ENCODE data around the gene DNMT3A. TPM values are rescaled to one million over a fixed set of nuclear protein-coding genes. Genes with fewer than 3 reads are reported as not detected.
A peak's percentile ranks its signal among the peaks of the same experiment; 100 is the strongest.

DNMT3A gene
- total and polyA plus RNA-seq, 2 of the 8 experiments (the other 6 are each of a cell fraction or from before 2014, with no cell fraction given): 33.6 to 178 TPM

DNA sequence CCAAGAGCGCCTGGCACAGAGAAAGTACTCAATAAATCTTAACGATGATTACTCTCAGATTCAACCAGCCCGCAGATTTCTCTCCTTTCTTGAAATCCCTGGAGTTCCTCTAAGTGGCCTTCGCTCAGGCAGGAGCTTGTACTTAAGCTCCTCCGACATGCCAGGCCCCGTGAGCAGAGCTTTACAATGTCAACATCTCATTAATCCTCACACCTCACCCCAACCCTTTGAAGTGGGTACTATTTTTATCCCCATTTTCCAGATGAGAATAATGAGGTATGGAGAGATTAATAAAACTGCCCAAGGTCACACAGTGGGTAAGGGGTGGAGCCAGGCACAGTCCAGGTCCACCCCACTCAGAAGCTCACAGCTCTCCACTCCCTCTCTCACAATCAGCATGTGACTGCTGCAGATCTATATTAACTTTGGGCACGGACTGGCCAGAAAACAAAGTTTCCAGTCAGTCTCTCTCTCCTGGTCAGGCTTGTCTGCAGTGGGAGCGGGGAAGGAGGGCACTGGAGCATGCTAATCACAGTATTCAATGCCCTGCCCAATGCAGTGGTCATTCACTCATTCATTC is 18.0 kb downstream of the DNMT3A start:
- 89% methylated on average over 8 of the region's 8 CpGs; no CpG with 5 or more reads in 1 of the 2 experiments for WGBS, 2 experiments (ENCODE audit: extremely low coverage in 1 of 2, insufficient coverage in 1 of 2, insufficient read length in 1 of 2, insufficient replicate concordance in 2 of 2, low coverage in 1 of 2, low lambda C conversion rate in 2 of 2, missing lambda C conversion rate in 1 of 2)
- Histone ChIP-seq H2AK5ac (ENCODE audit: low read depth, low read length) (no peak overlapping the region), H3K23me2 (ENCODE audit: low read depth, low read length) (no peaks in the 10 kb centered on the region), H3K4me3 (ENCODE audit: extremely low read depth in 1 of 4, insufficient read depth in 2 of 4, low read depth in 3 of 4, low read length in 4 of 4) (no peak overlapping the region), H3K27me3 (replicated peaks in 1 of 4; ENCODE audit: control insufficient read depth in 3 of 4, extremely low read depth in 1 of 4, insufficient read depth in 3 of 4, low read length in 3 of 4) (no peaks in the 10 kb centered on the region; a peak in 1 of 7 replicates), H3K14ac (ENCODE audit: insufficient read length) (no peak overlapping the region), H4K20me1 (replicated peaks in 1 of 2; ENCODE audit: control insufficient read depth in 1 of 2, insufficient read depth in 2 of 2, low read length in 2 of 2) (no peaks in the 10 kb centered on the region), H3K4me1 (replicated peaks in 1 of 4; ENCODE audit: control insufficient read depth in 3 of 4, insufficient read depth in 4 of 4, low read length in 3 of 4) (peaks cover 3 to 6% (median 4%) of the 10 kb centered on the region in 4 experiments; a peak in 6 of 7 replicates), H4K8ac (ENCODE audit: extremely low read depth, insufficient read depth, low read length) (no peak overlapping the region), H3K9ac (replicated peaks in 1 of 4; ENCODE audit: extremely low read depth in 1 of 4, low read depth in 3 of 4, low read length in 3 of 4) (no peak overlapping the region), H2BK120ac (replicated peaks; ENCODE audit: low read depth, low read length) (no peak overlapping the region), H3K36me3 (ENCODE audit: control insufficient read depth in 2 of 4, insufficient read depth in 4 of 4, low read length in 3 of 4) (no peaks in the 10 kb centered on the region), H3K9me3 (ENCODE audit: insufficient read depth in 2 of 2, low read depth in 1 of 2, low read length in 1 of 2) (peaks cover 0 to 6% of the 10 kb centered on the region in 2 experiments; a peak in 2 of 4 replicates), H3K18ac (ENCODE audit: extremely low read depth, low read length) (no peak overlapping the region), H3K79me2 (ENCODE audit: control insufficient read depth in 1 of 2, insufficient read depth in 2 of 2, low read length in 2 of 2) (no peaks in the 10 kb centered on the region), H3K4ac (replicated peaks; ENCODE audit: insufficient read length, low read depth, low read length) (no peak overlapping the region), H3K79me1 (ENCODE audit: low read depth, low read length) (no peaks in the 10 kb centered on the region; the same call in 1 of the 2 replicates), H4K91ac (replicated peaks; ENCODE audit: insufficient read length, low read length) (no peak overlapping the region), H3K27ac (ENCODE audit: low read depth, low read length) (no peak overlapping the region), H2BK15ac (ENCODE audit: low read length) (no peak overlapping the region), H2AFZ (ENCODE audit: low read length) (no peak overlapping the region), H2BK5ac (ENCODE audit: low read depth, low read length) (no peak overlapping the region), H4K5ac (ENCODE audit: insufficient read length, low read depth, low read length) (no peak overlapping the region), H2BK20ac (ENCODE audit: low read length) (no peak overlapping the region), H2BK12ac (ENCODE audit: low read depth, low read length) (no peak overlapping the region), H3K23ac (ENCODE audit: insufficient read length) (no peak overlapping the region), H3K56ac (replicated peaks; ENCODE audit: insufficient read length, low read depth, low read length) (no peak overlapping the region), H3K4me2 (ENCODE audit: insufficient read depth in 1 of 2, low read depth in 2 of 2, low read length in 2 of 2) (0 out of 4 replicates have a peak overlapping the region, but pooled peaks of 1 of the 2 experiments have one; percentile 17)
- TF ChIP-seq RBBP5 (IDR thresholded peaks at IDR 0.05; ENCODE audit: borderline replicate concordance, low read depth, low read length): no peak
- TF ChIP-seq RXRA (IDR thresholded peaks at IDR 0.05; ENCODE audit: insufficient read depth, low read depth, low read length): no peak
- TF ChIP-seq SUZ12 (IDR thresholded peaks at IDR 0.05; ENCODE audit: low read length): no peak
- TF ChIP-seq TAF7 (optimal IDR thresholded peaks at IDR 0.05; ENCODE audit: borderline replicate concordance, low read depth, low read length): no peak
- TF ChIP-seq, protein P1, sequence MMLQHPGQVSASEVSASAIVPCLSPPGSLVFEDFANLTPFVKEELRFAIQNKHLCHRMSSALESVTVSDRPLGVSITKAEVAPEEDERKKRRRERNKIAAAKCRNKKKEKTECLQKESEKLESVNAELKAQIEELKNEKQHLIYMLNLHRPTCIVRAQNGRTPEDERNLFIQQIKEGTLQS (IDR thresholded peaks at IDR 0.05; ENCODE audit: insufficient read depth, low read depth, low read length): no peak
- ChIA-PET POLR2A (ENCODE audit: partially characterized antibody) (interaction anchor here (0.9 to 1.4 kb wide), 7 partner anchors 9 to 95 kb away, joined by 3 to 6 read pairs (median 3); no protein-coding TSS in a partner anchor), CTCF (ENCODE audit: partially characterized antibody) (interaction anchor here (0.6 to 3.8 kb wide), 12 partner anchors 9 to 275 kb away, joined by 3 to 24 read pairs (median 6); no protein-coding TSS in a partner anchor)
- DNase-seq (ENCODE audit: low read depth in 1 of 2, low spot score in 2 of 2): no peak
- FAIRE-seq: no peak
